ENCODE measurements around the gene TANGO6. TPM values are rescaled to one million over a fixed set of nuclear protein-coding genes. Genes with fewer than 3 reads are reported as not detected.
A peak's percentile ranks its signal among the peaks of the same experiment; 100 is the strongest.

TANGO6 gene
- total and polyA plus RNA-seq, 2 of the 8 experiments (the other 6 are each of a cell fraction or from before 2014, with no cell fraction given), result 5.0 to 19.5 TPM

GRCh38 chr16:68806422-68806821, 36.9 kb upstream of the TANGO6 start:
- Histone ChIP-seq H3K56ac (replicated peaks; ENCODE audit: insufficient read length, low read depth, low read length) (no peak overlapping the region), H4K20me1 (replicated peaks in 1 of 2; ENCODE audit: control insufficient read depth in 1 of 2, insufficient read depth in 2 of 2, low read length in 2 of 2) (peaks cover 0 to 6% of the 10 kb centered on the region in 2 experiments), H2AK5ac (ENCODE audit: low read depth, low read length) (0 out of 2 replicates have a peak overlapping the region, but pooled peaks have one; percentile 24), H3K9me3 (ENCODE audit: insufficient read depth in 2 of 2, low read depth in 1 of 2, low read length in 1 of 2) (no peaks in the 10 kb centered on the region), H3K9ac (replicated peaks in 1 of 4; ENCODE audit: extremely low read depth in 1 of 4, low read depth in 3 of 4, low read length in 3 of 4) (no peak overlapping the region), H2BK15ac (ENCODE audit: low read length) (no peak overlapping the region), H3K4me1 (replicated peaks in 1 of 4; ENCODE audit: control insufficient read depth in 3 of 4, insufficient read depth in 4 of 4, low read length in 3 of 4) (no peaks in the 10 kb centered on the region; a peak in 1 of 7 replicates), H3K79me2 (ENCODE audit: control insufficient read depth in 1 of 2, insufficient read depth in 2 of 2, low read length in 2 of 2) (peaks cover 0 to 41% of the 10 kb centered on the region in 2 experiments; a peak in 2 of 4 replicates), H3K4me3 (ENCODE audit: extremely low read depth in 1 of 4, insufficient read depth in 2 of 4, low read depth in 3 of 4, low read length in 4 of 4) (no peak overlapping the region), H3K14ac (ENCODE audit: insufficient read length) (no peak overlapping the region), H3K27me3 (replicated peaks in 1 of 4; ENCODE audit: control insufficient read depth in 3 of 4, extremely low read depth in 1 of 4, insufficient read depth in 3 of 4, low read length in 3 of 4) (no peaks in the 10 kb centered on the region; a peak in 1 of 7 replicates), H3K23me2 (ENCODE audit: low read depth, low read length) (no peaks in the 10 kb centered on the region), H3K4ac (replicated peaks; ENCODE audit: insufficient read length, low read depth, low read length) (no peak overlapping the region), H2AFZ (ENCODE audit: low read length) (no peak overlapping the region), H2BK120ac (replicated peaks; ENCODE audit: low read depth, low read length) (no peak overlapping the region), H3K36me3 (ENCODE audit: control insufficient read depth in 2 of 4, insufficient read depth in 4 of 4, low read length in 3 of 4) (peaks cover 24 to 59% (median 42%) of the 10 kb centered on the region in 4 experiments), H4K8ac (ENCODE audit: extremely low read depth, insufficient read depth, low read length) (0 out of 2 replicates have a peak overlapping the region, but pooled peaks have one; percentile 58), H4K5ac (ENCODE audit: insufficient read length, low read depth, low read length) (no peak overlapping the region), H2BK20ac (ENCODE audit: low read length) (no peak overlapping the region), H4K91ac (replicated peaks; ENCODE audit: insufficient read length, low read length) (no peak overlapping the region), H3K79me1 (ENCODE audit: low read depth, low read length) (peaks cover 5% of the 10 kb centered on the region), H2BK12ac (ENCODE audit: low read depth, low read length) (no peak overlapping the region), H3K18ac (ENCODE audit: extremely low read depth, low read length) (no peak overlapping the region), H3K4me2 (ENCODE audit: insufficient read depth in 1 of 2, low read depth in 2 of 2, low read length in 2 of 2) (no peak overlapping the region), H2BK5ac (ENCODE audit: low read depth, low read length) (no peak overlapping the region), H3K27ac (ENCODE audit: low read depth, low read length) (no peak overlapping the region), H3K23ac (ENCODE audit: insufficient read length) (no peak overlapping the region)
- POLR2A ChIA-PET (ENCODE audit: partially characterized antibody), result interaction anchor here (1.6 kb wide), 1 partner anchor 16 kb away, joined by 5 read pairs; no protein-coding TSS in a partner anchor
- CTCF ChIA-PET (ENCODE audit: partially characterized antibody), result interaction anchor here (0.6 to 4.6 kb wide), 8 partner anchors 9 to 318 kb away, joined by 3 to 20 read pairs (median 6); no protein-coding TSS in a partner anchor
- DNase-seq (ENCODE audit: low read depth in 1 of 2, low spot score in 2 of 2) (no peak), FAIRE-seq (no peak)
- WGBS, 2 experiments (ENCODE audit: extremely low coverage in 1 of 2, insufficient coverage in 1 of 2, insufficient read length in 1 of 2, insufficient replicate concordance in 2 of 2, low coverage in 1 of 2, low lambda C conversion rate in 2 of 2, missing lambda C conversion rate in 1 of 2), result 84% methylated on average over 2 of the region's 2 CpGs; no CpG with 5 or more reads in 1 of the 2 experiments
- no peak for TF ChIP-seq RAD21 (IDR thresholded peaks at IDR 0.05 in 1 of 2, conservative IDR thresholded peaks at IDR 0.05 in 1 of 2; ENCODE audit: low read depth in 2 of 2, low read length in 2 of 2)
- TF ChIP-seq CHD1 (IDR thresholded peaks at IDR 0.05; ENCODE audit: low read depth, low read length), result no peak
- no peak for TF ChIP-seq RXRA (IDR thresholded peaks at IDR 0.05; ENCODE audit: insufficient read depth, low read depth, low read length)
